GM04504 (cell line): Measurements from ENCODE around the gene OR4F3.
"Not testable (repeated sequence)": the region's sequence is repeated elsewhere in the genome, so short reads cannot be mapped to it uniquely, and the experiment has no call there.

Experiments used
- DNase-seq: peaks from one replicate; pipeline ENCODE4 v3.0.0-alpha.2; 2012; ENCODE audit warnings: low read depth

Gene OR4F3

GRCh38 chr5:181366968-181367367 is at the start of gene OR4F3:
TSS of gene OR4F3 (plus strand) at chr5:181367268.
- not testable (repeated sequence) for DNase-seq
